Right lobe of liver (tissue), 6 donors: ENCODE results near the gene TPRKB. TPM values are rescaled to one million over a fixed set of nuclear protein-coding genes. Genes with fewer than 3 reads are reported as not detected.

Experiments used
- ATAC-seq, 4 donors: fragments of 200-7000 bp; cut with Tn5 transposase; one replicate each; pipeline ENCODE4 v1.9.1; 2020; ENCODE audit warnings: mild to moderate bottlenecking in 4 of 4, moderate library complexity in 4 of 4
- DNase-seq, 3 donors: peaks; one replicate each; pipeline ENCODE4 v3.0.0-alpha.2; 2020
- H3K27ac ChIP-seq, 3 donors: fragments of 200-600 bp; one replicate each; pipeline ENCODE4 v1.8.0; 2022
- H3K27me3 ChIP-seq, 2 donors: fragments of 200-600 bp; one replicate each; pipeline ENCODE4 v1.8.0; 2022
- H3K36me3 ChIP-seq, 4 donors: fragments of 200-600 bp; sonication (generic) in 1 of 4; one replicate each; pipeline versions ENCODE4 v1.5.1 to v1.8.0; 2017 to 2022; ENCODE audit warnings: control low read depth in 1 of 4
- H3K4me1 ChIP-seq, 4 donors: fragments of 200-600 bp; sonication (generic) in 1 of 4; one replicate each; pipeline versions ENCODE4 v1.5.1 to v1.8.0; 2017 to 2022; ENCODE audit warnings: control low read depth in 1 of 4
- H3K4me3 ChIP-seq, 3 donors: fragments of 200-600 bp; one replicate each; pipeline ENCODE4 v1.8.0; 2022
- H3K9me3 ChIP-seq, 4 donors: fragments of 200-600 bp; sonication (generic) in 1 of 4; one replicate each; pipeline versions ENCODE4 v1.5.1 to v1.8.0; 2017 to 2022; ENCODE audit warnings: control low read depth in 1 of 4
- POLR2A ChIP-seq: fragments of 450-650 bp; IDR thresholded peaks from one replicate; pipeline ENCODE4 v1.6.1; 2017; ENCODE audit warnings: antibody characterized with exemption, mild to moderate bottlenecking
- WGBS: methylation state at CpG from one replicate; pipeline ENCODE4 v1.1.6; 2018; ENCODE audit warnings: low coverage, low lambda C conversion rate; ENCODE audit not compliant: insufficient coverage; ENCODE audit errors: missing lambda C conversion rate; 5-methylcytosine and 5-hydroxymethylcytosine counted together
- intact Hi-C, 2 donors: fragments of 100-400 bp; cut with DNase I; formaldehyde crosslinking; loops; one replicate each; pipeline versions ENCODE4 v1.11.2 to v1.14.1; 2022
- total RNA-seq, 6 experiments: library from RNA; depleted of rRNA in 2 of 6; stranded (reverse); fragments of >200 nt in 2 of 6; fragmentation: NEBNext Ultra II Directional in 3 of 6; extraction: Animal tissue kit (Norgen Biotek cat#: 25700) in 3 of 6; gene quantifications; one replicate each; pipeline versions ENCODE4 v1.1.0 to v1.2.4, GENCODE V29; 2016 to 2023
- TF ChIP-seq, protein P1 (sequence below), 4 donors: fragments of 200-600 bp in 3 of 4; fragments of 450-650 bp in 1 of 4; IDR thresholded peaks; one replicate each; pipeline versions ENCODE4 v1.5.1 to v1.8.0; 2016 to 2022; ENCODE audit warnings: antibody characterized with exemption in 4 of 4, mild to moderate bottlenecking in 2 of 4
- donor health status: DM: no; HTN: yes; CAD: no.
- donor health status: DM: no; HTN: no; CAD: no.
- donor health status: DM: no; HTN: no; CAD: no.
- donor health status: DM: no; HTN: yes; CAD: no.
- donor health status: DM: no; HTN: yes; CAD: no.

TPRKB gene
- total RNA-seq, 6 experiments from 2014 or later = 6.9 to 19.8 (median 11.5) TPM

DNA sequence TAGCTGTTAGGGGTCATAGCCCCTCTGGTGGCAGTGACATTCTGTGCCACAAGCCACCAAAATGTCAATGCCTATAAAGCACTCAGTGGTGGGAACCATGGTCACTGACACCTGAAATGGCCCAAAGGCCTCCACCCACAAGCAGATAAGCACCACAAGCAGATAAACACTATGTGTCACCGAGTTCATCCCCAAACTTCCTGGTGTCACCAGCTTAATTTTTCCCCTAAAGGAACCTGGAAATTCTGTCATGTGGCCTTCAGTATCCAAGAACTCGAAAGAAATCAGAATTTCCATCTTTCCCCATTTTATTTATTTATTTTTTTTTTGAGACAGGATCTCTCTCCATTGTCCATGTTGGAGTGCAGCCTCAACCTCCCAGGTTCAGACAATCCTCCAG is 3.6 kb upstream of the TPRKB start:
- ATAC-seq (no peak), DNase-seq (no peak)
- Histone ChIP-seq H3K4me3 (no peak overlapping the region), H3K27me3 (no peaks in the 10 kb centered on the region), H3K4me1 (peaks cover 0 to 13% (median 4%) of the 10 kb centered on the region in 4 donors), H3K9me3 (no peaks in the 10 kb centered on the region), H3K36me3 (no peaks in the 10 kb centered on the region), H3K27ac (no peak overlapping the region)
- TF ChIP-seq, protein P1, sequence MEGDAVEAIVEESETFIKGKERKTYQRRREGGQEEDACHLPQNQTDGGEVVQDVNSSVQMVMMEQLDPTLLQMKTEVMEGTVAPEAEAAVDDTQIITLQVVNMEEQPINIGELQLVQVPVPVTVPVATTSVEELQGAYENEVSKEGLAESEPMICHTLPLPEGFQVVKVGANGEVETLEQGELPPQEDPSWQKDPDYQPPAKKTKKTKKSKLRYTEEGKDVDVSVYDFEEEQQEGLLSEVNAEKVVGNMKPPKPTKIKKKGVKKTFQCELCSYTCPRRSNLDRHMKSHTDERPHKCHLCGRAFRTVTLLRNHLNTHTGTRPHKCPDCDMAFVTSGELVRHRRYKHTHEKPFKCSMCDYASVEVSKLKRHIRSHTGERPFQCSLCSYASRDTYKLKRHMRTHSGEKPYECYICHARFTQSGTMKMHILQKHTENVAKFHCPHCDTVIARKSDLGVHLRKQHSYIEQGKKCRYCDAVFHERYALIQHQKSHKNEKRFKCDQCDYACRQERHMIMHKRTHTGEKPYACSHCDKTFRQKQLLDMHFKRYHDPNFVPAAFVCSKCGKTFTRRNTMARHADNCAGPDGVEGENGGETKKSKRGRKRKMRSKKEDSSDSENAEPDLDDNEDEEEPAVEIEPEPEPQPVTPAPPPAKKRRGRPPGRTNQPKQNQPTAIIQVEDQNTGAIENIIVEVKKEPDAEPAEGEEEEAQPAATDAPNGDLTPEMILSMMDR (IDR thresholded peaks at IDR 0.05) = no peak
- no peak for TF ChIP-seq POLR2A
- intact Hi-C loops = no loop called here
- WGBS = 93% methylated on average over 2 of the region's 2 CpGs

DNA sequence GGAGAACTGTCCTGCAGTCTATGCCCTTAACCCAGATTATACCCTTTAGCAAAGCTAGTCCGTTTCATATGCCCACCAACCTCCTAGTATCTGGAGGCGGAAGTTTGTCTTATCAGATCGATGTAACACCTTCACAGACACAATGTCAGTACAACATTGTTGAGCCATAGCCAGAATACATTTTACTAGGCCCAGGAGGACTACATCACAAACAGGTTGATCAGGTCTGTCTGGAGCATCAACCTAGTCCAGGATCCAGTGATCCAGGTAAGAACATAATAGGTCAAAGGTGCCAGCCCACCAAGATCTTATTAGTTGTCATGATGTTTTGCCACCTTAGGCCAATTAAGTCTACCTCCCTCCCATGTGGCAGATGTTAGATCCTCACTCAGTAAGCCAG is 2.0 kb upstream of the TPRKB start:
- DNase-seq (no peak), ATAC-seq (no peak)
- H3K27ac ChIP-seq = no peak overlapping the region
- H3K27me3 ChIP-seq = no peaks in the 10 kb centered on the region
- peaks cover 0 to 13% (median 4%) of the 10 kb centered on the region in 4 donors for H3K4me1 ChIP-seq
- 80% methylated on average over 1 of the region's 3 CpGs for WGBS
- H3K4me3 ChIP-seq = no peak overlapping the region
- no peaks in the 10 kb centered on the region for H3K9me3 ChIP-seq
- H3K36me3 ChIP-seq = peaks cover 0 to 3% (median 0%) of the 10 kb centered on the region in 4 donors
- TF ChIP-seq POLR2A = no peak
- intact Hi-C loops = no loop called here

DNA sequence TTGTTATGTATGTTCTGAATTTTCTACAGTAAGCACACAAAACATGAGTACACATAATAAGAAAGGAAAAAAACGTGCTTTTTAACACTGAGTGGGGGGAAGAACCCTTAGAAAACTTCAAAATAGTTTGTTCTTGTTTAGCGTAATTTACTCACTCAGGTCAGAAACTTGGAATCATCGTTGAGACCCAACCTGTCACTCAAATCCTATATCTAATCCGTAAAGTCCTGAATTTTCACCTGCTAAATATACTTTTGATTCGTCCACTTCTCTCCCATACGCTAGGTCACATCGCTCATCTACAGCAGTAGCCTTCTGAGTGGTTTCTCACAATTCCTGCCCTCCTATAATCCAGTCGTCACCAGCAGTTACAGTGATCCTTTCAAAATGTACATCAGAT is 767 bp downstream of the TPRKB start:
- Histone ChIP-seq H3K4me3 (peak overlapping the region; percentile 78 to 83 (median 79)), H3K27me3 (no peaks in the 10 kb centered on the region), H3K4me1 (peaks cover 0 to 13% (median 4%) of the 10 kb centered on the region in 4 donors), H3K36me3 (peaks cover 0 to 22% (median 5%) of the 10 kb centered on the region in 4 donors), H3K9me3 (no peaks in the 10 kb centered on the region), H3K27ac (peak overlapping the region; percentile 60 to 84 (median 65))
- WGBS = 10% methylated on average over 8 of the region's 8 CpGs
- intact Hi-C loops = no loop called here
- ATAC-seq = no peak
- TF ChIP-seq POLR2A = no peak
- TF ChIP-seq, protein P1 (IDR thresholded peaks at IDR 0.05) = no peak
- no peak for DNase-seq

DNA sequence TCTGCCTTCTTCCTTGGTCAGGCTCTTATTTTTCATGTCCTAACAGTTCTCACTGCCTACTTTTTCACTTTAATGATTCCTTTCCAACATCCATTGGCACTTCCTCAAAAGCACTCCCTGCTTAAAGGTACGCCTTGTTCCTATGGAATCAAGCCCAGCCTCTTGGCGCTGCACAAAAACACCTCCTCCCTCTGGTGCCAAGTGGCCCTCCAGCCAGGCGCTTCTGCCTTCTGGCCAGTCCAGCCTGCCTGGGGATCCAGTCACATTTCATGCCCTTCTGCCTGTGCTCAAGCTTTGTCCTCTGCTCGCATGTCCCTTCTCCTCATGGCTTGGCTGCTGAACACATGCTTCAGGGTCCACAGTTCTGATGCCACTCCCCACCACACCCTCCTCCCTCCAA is 6.3 kb downstream of the TPRKB start:
- TF ChIP-seq, protein P1 (IDR thresholded peaks at IDR 0.05) = no peak
- no peak for TF ChIP-seq POLR2A
- Histone ChIP-seq H3K27ac (no peak overlapping the region), H3K4me1 (no peaks in the 10 kb centered on the region), H3K9me3 (no peaks in the 10 kb centered on the region), H3K27me3 (no peaks in the 10 kb centered on the region), H3K36me3 (peaks cover 0 to 22% (median 7%) of the 10 kb centered on the region in 4 donors), H3K4me3 (no peak overlapping the region)
- 60% methylated on average over 4 of the region's 4 CpGs for WGBS
- DNase-seq = no peak
- peak in 1 of 4 donors; percentile 39 for ATAC-seq
- intact Hi-C loops = no loop called here

DNA sequence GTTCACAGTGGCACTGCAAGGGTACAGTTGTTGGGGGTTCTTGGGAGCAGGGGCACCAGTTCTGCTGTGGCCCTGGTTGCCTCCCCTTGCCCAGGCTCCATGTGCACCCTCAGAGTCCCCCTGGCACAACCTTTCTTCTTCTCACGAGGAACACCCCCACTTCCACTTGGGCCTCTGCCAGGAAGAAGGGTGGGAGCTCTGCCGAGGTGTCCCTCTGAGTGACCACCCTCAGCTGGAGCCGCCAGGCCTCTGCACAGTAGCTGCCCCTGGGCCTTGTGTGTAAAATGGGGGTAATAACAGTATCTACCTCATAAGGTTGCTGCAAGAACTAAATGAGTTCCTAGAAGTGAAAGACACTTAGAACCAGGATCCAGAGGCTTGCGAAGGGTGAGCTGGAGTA is 8.4 kb downstream of the TPRKB start:
- no peaks in the 10 kb centered on the region for H3K9me3 ChIP-seq
- TF ChIP-seq, protein P1 (IDR thresholded peaks at IDR 0.05) = no peak
- DNase-seq = no peak
- H3K27ac ChIP-seq = no peak overlapping the region
- no peak overlapping the region for H3K4me3 ChIP-seq
- peak in 1 of 4 donors; percentile 7 for ATAC-seq
- intact Hi-C loops = no loop called here
- H3K27me3 ChIP-seq = no peaks in the 10 kb centered on the region
- 73% methylated on average over 3 of the region's 4 CpGs for WGBS
- H3K36me3 ChIP-seq = peaks cover 0 to 15% (median 7%) of the 10 kb centered on the region in 4 donors
- no peaks in the 10 kb centered on the region for H3K4me1 ChIP-seq
